Endothelial cell of umbilical vein (primary cell): Measurements from ENCODE around the gene AEBP1. TPM values are rescaled to one million over a fixed set of nuclear protein-coding genes. Genes with fewer than 3 reads are reported as not detected.

ENCODE experiments used
- BruUV-seq: library from RNA; stranded (reverse); fragments of 400-500 nt; replicated peaks from 2 replicates; lab custom pipeline; 2021; lab: Mats Ljungman, UMichigan
- CTCF ChIA-PET: fragments of 300-600, 350-600 bp; sonication (Branson Sonifier 250); formaldehyde crosslinking; loops from one replicate; lab custom pipeline; 2021; ENCODE audit warnings: antibody characterized with exemption, inconsistent platforms; lab: Charles Lee
- POLR2A ChIA-PET: fragments of 300-600, 350-600 bp; sonication (Branson Sonifier 250); formaldehyde crosslinking; loops from one replicate; lab custom pipeline; 2021; ENCODE audit warnings: antibody characterized with exemption, inconsistent platforms; lab: Charles Lee
- DNase-seq: peaks from one replicate; pipeline ENCODE4 v3.0.0-alpha.2; 2011; ENCODE audit warnings: low read depth, low spot score
- FAIRE-seq: peaks from 2 replicates; lab custom pipeline; 2011; peaks lifted over from hg19 to GRCh38; lab: Jason Lieb, UNC
- H2AFZ ChIP-seq: 2 replicates; pipeline ENCODE4 v1.6.0; 2012; ENCODE audit warnings: low read depth, low read length, control low read depth, inconsistent platforms
- H3K27ac ChIP-seq: 2 replicates; pipeline ENCODE4 v1.5.1; 2011; ENCODE audit warnings: low read depth, mild to moderate bottlenecking, control low read depth, low read length, moderate library complexity; ENCODE audit not compliant: insufficient read depth
- H3K27me3 ChIP-seq, 2 experiments: 2 replicates each; pipeline versions ENCODE4 v1.6.0 to v1.6.1; 2011; ENCODE audit warnings: low read length in 2 of 2, mixed read lengths in 1 of 2; ENCODE audit not compliant: control insufficient read depth in 2 of 2, insufficient read depth in 2 of 2
- H3K36me3 ChIP-seq, 2 experiments: 2 replicates in 1 of 2; 3 replicates in 1 of 2; pipeline ENCODE4 v1.5.1; 2011; ENCODE audit warnings: low read length in 2 of 2, mild to moderate bottlenecking in 1 of 2, moderate library complexity in 1 of 2; ENCODE audit not compliant: control insufficient read depth in 2 of 2, insufficient read depth in 2 of 2; ENCODE audit errors: extremely low read depth in 1 of 2
- H3K4me1 ChIP-seq: 3 replicates; pipeline ENCODE4 v1.5.1; 2011; ENCODE audit warnings: mild to moderate bottlenecking, low read length; ENCODE audit not compliant: control insufficient read depth, insufficient read depth; ENCODE audit errors: extremely low read depth
- H3K4me2 ChIP-seq: 2 replicates; pipeline ENCODE4 v1.6.1; 2011; ENCODE audit warnings: low read length, control low read depth, mixed read lengths; ENCODE audit not compliant: insufficient read depth
- H3K4me3 ChIP-seq, 3 experiments: fragments of 200-600 bp in 1 of 3; sonication (generic), shearing (Covaris generic) in 1 of 3; replicated peaks in 1 of 3; 2 replicates each; pipeline ENCODE4 v1.5.1; 2011 to 2016; ENCODE audit warnings: control low read depth in 3 of 3, low read length in 3 of 3, mild to moderate bottlenecking in 2 of 3, inconsistent platforms in 1 of 3, low read depth in 1 of 3, moderate library complexity in 1 of 3; ENCODE audit not compliant: insufficient read depth in 1 of 3
- H3K79me2 ChIP-seq: 2 replicates; pipeline ENCODE4 v1.6.0; 2012; ENCODE audit warnings: low read length, inconsistent platforms; ENCODE audit not compliant: control insufficient read depth, insufficient read depth
- H3K9ac ChIP-seq: replicated peaks from 2 replicates; pipeline ENCODE3; 2011; ENCODE audit warnings: low read length, control low read depth; ENCODE audit not compliant: insufficient read depth; ENCODE audit errors: extremely low read depth
- H3K9me1 ChIP-seq: replicated peaks from 3 replicates; pipeline ENCODE4 v1.6.0; 2011; ENCODE audit warnings: mild to moderate bottlenecking, low read length; ENCODE audit not compliant: control insufficient read depth, insufficient read depth; ENCODE audit errors: extremely low read depth
- H3K9me3 ChIP-seq: replicated peaks from 2 replicates; pipeline ENCODE4 v1.5.1; 2012; ENCODE audit warnings: low read length, inconsistent platforms; ENCODE audit not compliant: control insufficient read depth, insufficient read depth
- H4K20me1 ChIP-seq: replicated peaks from 2 replicates; pipeline ENCODE3; 2011; ENCODE audit warnings: mild to moderate bottlenecking, low read length; ENCODE audit not compliant: control insufficient read depth, insufficient read depth; ENCODE audit errors: extremely low read depth
- EZH2 ChIP-seq: IDR thresholded peaks from 2 replicates; pipeline ENCODE4 v1.6.1; 2012; ENCODE audit warnings: borderline replicate concordance, low read depth, mild to moderate bottlenecking, moderate library complexity, low read length, inconsistent platforms; ENCODE audit not compliant: severe bottlenecking
- FOS ChIP-seq: IDR thresholded peaks from 2 replicates; pipeline ENCODE4 v1.6.1; 2011; ENCODE audit warnings: mild to moderate bottlenecking, low read length, moderate library complexity, borderline replicate concordance; ENCODE audit not compliant: insufficient read depth
- GATA2 ChIP-seq: IDR thresholded peaks from 2 replicates; pipeline ENCODE4 v1.7.0; 2011; ENCODE audit warnings: low read depth, mild to moderate bottlenecking, moderate library complexity, mixed read lengths, low read length; ENCODE audit not compliant: insufficient read length, insufficient read depth
- JUN ChIP-seq: IDR thresholded peaks from 2 replicates; pipeline ENCODE4 v1.6.1; 2011; ENCODE audit warnings: borderline replicate concordance, low read depth; ENCODE audit not compliant: insufficient read length, insufficient read depth
- MYC ChIP-seq: IDR thresholded peaks from one replicate; pipeline ENCODE4 v1.6.1; 2011; ENCODE audit warnings: mild to moderate bottlenecking, low read depth, low read length
- POLR2A ChIP-seq: IDR thresholded peaks from 2 replicates; pipeline ENCODE4 v1.6.1; 2012; ENCODE audit warnings: low read depth, mild to moderate bottlenecking, control low read depth, low read length
- POLR2AphosphoS5 ChIP-seq: IDR thresholded peaks from 2 replicates; pipeline ENCODE4 v1.6.1; 2012; ENCODE audit warnings: low read depth, mild to moderate bottlenecking, control low read depth, low read length, moderate library complexity; ENCODE audit not compliant: insufficient read depth
- dilution Hi-C: fragments of 300-500 bp; cut with MboI; formaldehyde crosslinking; loops from one replicate; pipeline ENCODE4 v1.15.0; 2019; ENCODE audit warnings: low sequenced_read_pairs; ENCODE audit not compliant: extremely low pct_ligation_motif_present
- intact Hi-C: fragments of 100-400 bp; cut with micrococcal nuclease; formaldehyde crosslinking; loops from one replicate; pipeline ENCODE4 v1.10.0; 2022
- polyA plus RNA-seq, 4 experiments: library from polyadenylated mRNA; depleted of rRNA in 3 of 4; stranded (reverse) in 3 of 4; unstranded in 1 of 4; fragments of >200 nt; gene quantifications; 2 replicates each; pipeline versions ENCODE4 v1.2.1 to v1.2.3, GENCODE V29; 2011 to 2012; ENCODE audit warnings: missing spikeins in 1 of 4
- total RNA-seq: library from RNA; stranded (reverse); gene quantifications from 2 replicates; pipeline ENCODE4 v1.2.3, GENCODE V29; 2021
- TF ChIP-seq, protein P1 (sequence below): IDR thresholded peaks from 2 replicates; pipeline ENCODE4 v1.6.1; 2011; ENCODE audit not compliant: insufficient read depth, insufficient read length
- TF ChIP-seq, protein P2 (sequence below), 2 donors: IDR thresholded peaks; 1 replicate in 1 of 2; 2 replicates in 1 of 2; pipeline ENCODE4 v1.5.1; 2011; ENCODE audit warnings: low read length in 2 of 2, mild to moderate bottlenecking in 2 of 2, moderate library complexity in 2 of 2, control low read depth in 1 of 2, inconsistent platforms in 1 of 2, low read depth in 1 of 2; ENCODE audit not compliant: insufficient read depth in 1 of 2; ENCODE audit errors: extremely low read depth in 1 of 2

AEBP1 gene
- total and polyA plus RNA-seq, 2 donors (not counting 3 experiments of a cell fraction or from before 2014, with no cell fraction given) = 20.6 to 48.0 TPM

DNA sequence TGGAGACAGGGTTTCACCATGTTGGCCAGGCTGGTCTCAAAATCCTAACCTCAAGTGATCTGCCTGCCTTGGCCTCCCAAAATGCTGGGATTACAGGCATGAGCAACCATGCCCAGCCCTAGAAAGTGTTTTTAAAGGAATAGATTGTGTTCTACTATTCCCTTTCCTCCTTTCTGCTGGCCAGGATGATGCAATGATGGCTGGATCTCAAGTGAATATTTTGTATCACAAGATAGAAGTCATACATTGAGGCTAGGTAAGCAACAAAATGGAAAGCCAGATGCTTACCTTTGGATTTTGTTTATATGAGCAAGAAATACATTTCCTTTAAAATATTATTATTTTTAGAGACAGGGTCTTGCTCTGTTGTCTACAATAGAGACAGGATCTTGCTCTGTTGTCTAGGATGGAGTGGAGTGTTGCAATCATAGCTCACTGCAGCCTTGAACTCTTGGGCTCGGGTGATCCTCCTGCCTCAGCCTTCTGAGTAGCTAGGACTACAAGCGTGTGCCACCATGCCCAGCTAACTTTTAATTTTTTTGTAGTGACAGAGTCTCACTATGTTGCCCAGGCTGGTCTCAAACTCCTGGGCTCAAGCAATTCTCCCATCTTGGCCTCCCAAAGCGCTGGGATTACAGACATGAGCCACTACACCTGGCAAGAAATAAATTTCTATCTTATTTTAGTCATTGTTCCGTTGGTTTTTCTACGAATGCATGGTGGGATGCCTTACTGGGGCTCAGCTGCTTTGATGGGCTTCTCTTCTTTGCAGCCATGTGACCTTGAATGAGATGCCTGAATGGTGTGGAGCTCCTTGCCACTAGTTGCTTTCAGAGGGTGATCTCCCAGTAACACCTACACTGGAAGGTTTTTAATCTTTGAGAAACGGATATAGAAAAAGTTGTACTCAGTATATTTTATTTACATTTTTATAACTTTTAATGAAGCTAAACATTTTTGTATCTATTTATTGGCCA, 5.8 kb upstream of the AEBP1 start:
- dilution Hi-C loops (no loop called here), intact Hi-C loops (no loop called here)
- Histone ChIP-seq H3K27ac (no peak overlapping the region), H3K36me3 (no peaks in the 10 kb centered on the region), H3K79me2 (no peaks in the 10 kb centered on the region), H4K20me1 (no peaks in the 10 kb centered on the region), H3K27me3 (no peaks in the 10 kb centered on the region), H2AFZ (no peak overlapping the region), H3K9ac (no peak overlapping the region), H3K9me1 (no peaks in the 10 kb centered on the region), H3K9me3 (no peaks in the 10 kb centered on the region), H3K4me1 (no peaks in the 10 kb centered on the region), H3K4me2 (no peak overlapping the region), H3K4me3 (no peak overlapping the region)
- TF ChIP-seq EZH2 (no peak), POLR2AphosphoS5 (no peak), GATA2 (no peak), POLR2A (no peak), FOS (no peak), JUN (no peak), MYC (no peak)
- TF ChIP-seq, protein P1, sequence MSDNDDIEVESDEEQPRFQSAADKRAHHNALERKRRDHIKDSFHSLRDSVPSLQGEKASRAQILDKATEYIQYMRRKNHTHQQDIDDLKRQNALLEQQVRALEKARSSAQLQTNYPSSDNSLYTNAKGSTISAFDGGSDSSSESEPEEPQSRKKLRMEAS = no peak
- TF ChIP-seq, protein P2, sequence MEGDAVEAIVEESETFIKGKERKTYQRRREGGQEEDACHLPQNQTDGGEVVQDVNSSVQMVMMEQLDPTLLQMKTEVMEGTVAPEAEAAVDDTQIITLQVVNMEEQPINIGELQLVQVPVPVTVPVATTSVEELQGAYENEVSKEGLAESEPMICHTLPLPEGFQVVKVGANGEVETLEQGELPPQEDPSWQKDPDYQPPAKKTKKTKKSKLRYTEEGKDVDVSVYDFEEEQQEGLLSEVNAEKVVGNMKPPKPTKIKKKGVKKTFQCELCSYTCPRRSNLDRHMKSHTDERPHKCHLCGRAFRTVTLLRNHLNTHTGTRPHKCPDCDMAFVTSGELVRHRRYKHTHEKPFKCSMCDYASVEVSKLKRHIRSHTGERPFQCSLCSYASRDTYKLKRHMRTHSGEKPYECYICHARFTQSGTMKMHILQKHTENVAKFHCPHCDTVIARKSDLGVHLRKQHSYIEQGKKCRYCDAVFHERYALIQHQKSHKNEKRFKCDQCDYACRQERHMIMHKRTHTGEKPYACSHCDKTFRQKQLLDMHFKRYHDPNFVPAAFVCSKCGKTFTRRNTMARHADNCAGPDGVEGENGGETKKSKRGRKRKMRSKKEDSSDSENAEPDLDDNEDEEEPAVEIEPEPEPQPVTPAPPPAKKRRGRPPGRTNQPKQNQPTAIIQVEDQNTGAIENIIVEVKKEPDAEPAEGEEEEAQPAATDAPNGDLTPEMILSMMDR (IDR thresholded peaks at IDR 0.05; ENCODE audit: extremely low read depth in 1 of 2, insufficient read depth in 1 of 2, low read depth in 1 of 2, low read length in 2 of 2) = no peak
- CTCF ChIA-PET = interaction anchor here (0.7 to 1.6 kb wide), 3 partner anchors 10 to 26 kb away, joined by 4 to 8 read pairs (median 5); no protein-coding TSS in a partner anchor
- DNase-seq (no peak), FAIRE-seq (no peak)
- POLR2A ChIA-PET = interaction anchor here (0.8 kb wide), 1 partner anchor 11 kb away, joined by 3 read pairs; no protein-coding TSS in a partner anchor
- BruUV-seq = no TSS peak
